ENCODE data around the gene MRPL54.
"Not testable (repeated sequence)": the region's sequence is repeated elsewhere in the genome, so short reads cannot be mapped to it uniquely, and the experiment has no call there.

The MRPL54 gene

DNA sequence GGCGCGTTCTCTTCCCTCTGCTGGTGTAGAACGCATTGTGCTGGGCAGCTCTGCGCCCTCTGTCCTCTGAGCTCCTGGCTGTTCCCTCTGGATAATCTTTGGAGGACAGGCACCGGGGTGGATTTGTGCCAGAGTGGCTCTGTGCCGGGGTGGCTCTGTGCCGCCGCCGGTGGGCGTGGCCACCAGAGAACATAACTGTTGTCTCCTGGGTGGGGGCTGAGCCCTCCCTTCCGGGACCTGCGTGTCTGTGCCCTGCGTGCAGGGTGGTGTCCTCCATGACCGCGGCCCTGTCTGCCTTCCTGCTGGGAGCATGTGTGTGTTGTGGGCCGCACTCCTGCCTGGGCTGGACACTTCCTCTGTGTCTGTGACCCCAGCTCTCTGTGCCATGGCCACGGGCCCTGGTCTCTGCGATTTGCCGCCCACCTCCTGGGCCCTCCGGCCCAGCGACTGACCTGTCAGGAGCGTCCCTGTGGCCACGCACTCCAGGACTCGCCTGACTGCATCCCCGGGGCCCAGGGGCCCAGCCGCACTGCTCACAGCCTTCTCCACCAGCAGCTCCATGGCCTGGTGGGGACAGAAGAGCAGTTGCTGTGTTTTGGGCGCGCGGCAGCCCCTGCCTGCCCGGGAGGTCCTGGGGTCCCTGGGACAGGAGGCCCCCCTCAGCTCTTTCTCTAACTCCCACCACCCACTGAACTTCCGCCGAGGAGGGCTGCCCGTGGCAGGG lies 46.1 kb downstream of the MRPL54 start:
- Histone ChIP-seq H3K4me1 (ENCODE audit: control insufficient read depth, insufficient read depth, low read length, poor library complexity, severe bottlenecking) (peaks cover 8% of the 10 kb centered on the region), H3K36me3 (ENCODE audit: control insufficient read depth, insufficient read depth, low read length) (no peaks in the 10 kb centered on the region), H3K27me3 (replicated peaks; ENCODE audit: control insufficient read depth, insufficient read depth, low read length, poor library complexity, severe bottlenecking) (no peaks in the 10 kb centered on the region), H3K9me3 (ENCODE audit: control insufficient read depth, low read length) (no peaks in the 10 kb centered on the region), H3K4me3 (ENCODE audit: insufficient read depth, low read depth, low read length, poor library complexity, severe bottlenecking) (no peak overlapping the region), H3K27ac (ENCODE audit: insufficient read depth, low read length, poor library complexity, severe bottlenecking) (no peak overlapping the region)
- no peak for DNase-seq

DNA sequence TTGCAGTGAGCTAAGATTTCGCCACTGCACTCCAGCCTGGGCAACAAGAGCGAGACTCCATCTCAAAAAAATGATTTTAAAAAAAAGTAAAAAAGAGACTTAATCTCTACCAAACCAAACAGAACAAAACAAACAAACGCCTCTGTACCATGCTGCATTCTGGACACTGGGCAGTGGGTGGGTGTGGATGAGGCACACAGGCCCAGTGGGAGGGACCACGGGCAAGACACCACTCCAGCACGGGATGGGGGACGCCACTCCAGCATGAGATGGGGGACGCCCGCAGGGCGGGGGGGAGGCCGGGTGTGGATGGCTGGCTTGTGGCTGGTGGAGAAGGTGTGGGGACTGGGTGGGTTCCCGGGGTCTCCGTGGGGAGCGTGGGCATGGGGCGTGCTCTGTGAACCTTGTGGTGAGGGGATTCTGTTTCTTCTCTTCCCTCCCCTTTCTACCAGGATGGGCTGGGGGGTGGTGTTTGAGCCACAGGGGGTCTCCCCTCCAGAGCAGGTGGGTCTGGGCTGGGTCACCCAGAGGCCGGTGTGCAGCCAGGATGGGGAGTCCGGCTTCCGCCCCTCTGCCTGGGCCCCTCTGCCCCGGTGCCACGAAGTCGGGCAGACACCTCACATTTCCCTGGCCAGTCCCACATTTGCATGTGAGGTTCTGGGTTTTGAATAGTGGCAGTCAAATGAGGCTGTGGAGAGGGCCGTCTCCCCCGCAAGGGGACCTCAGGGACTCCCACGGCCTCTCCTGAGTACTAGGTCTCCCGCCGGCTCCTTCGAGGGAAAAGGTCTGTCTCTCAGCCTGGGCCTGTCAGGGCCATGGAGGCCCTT lies 47.6 kb downstream of the MRPL54 start:
- H3K36me3 ChIP-seq (ENCODE audit: control insufficient read depth, insufficient read depth, low read length) = no peaks in the 10 kb centered on the region
- no peak for DNase-seq
- H3K4me1 ChIP-seq (ENCODE audit: control insufficient read depth, insufficient read depth, low read length, poor library complexity, severe bottlenecking) = peaks cover 14% of the 10 kb centered on the region
- H3K4me3 ChIP-seq (ENCODE audit: insufficient read depth, low read depth, low read length, poor library complexity, severe bottlenecking) = no peak overlapping the region
- peak overlapping the region; percentile 11 for H3K27ac ChIP-seq (ENCODE audit: insufficient read depth, low read length, poor library complexity, severe bottlenecking)
- no peaks in the 10 kb centered on the region for H3K27me3 ChIP-seq (replicated peaks; ENCODE audit: control insufficient read depth, insufficient read depth, low read length, poor library complexity, severe bottlenecking)
- H3K9me3 ChIP-seq (ENCODE audit: control insufficient read depth, low read length) = no peaks in the 10 kb centered on the region

DNA sequence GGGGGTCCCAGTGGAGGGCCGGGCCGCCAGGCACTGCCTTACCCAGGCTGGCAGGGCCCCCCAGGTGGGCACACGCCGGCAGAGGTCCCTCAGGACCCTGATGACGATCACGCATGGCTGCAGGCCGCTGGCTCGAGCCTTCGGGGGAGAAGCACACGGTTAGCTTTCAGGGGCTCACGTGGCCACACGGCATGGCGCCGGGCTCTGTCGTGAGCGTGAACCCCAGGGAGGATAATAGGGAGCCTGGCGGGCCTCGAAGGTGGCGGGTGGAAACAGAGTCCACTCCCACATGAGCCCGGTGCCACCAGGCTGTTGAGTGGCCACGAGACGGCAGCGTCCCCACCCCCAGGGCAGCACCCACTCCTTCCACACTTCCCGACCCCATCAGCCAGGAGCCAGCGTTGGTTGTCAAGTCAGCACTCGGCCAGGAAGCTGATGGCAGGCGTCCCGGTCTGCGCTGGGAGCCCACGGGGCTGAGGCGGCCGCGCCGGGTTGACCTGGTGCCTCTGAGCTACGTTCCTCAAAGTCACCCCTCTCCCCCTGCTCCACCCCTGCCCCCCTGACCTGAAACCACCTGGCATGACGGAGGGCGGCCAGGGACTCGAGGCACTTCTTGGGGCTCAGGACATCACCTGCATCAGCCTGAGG lies 48.4 kb downstream of the MRPL54 start:
- no peak for DNase-seq
- Histone ChIP-seq H3K27me3 (replicated peaks; ENCODE audit: control insufficient read depth, insufficient read depth, low read length, poor library complexity, severe bottlenecking) (no peaks in the 10 kb centered on the region), H3K36me3 (ENCODE audit: control insufficient read depth, insufficient read depth, low read length) (no peaks in the 10 kb centered on the region), H3K9me3 (ENCODE audit: control insufficient read depth, low read length) (no peaks in the 10 kb centered on the region), H3K4me1 (ENCODE audit: control insufficient read depth, insufficient read depth, low read length, poor library complexity, severe bottlenecking) (peaks cover 14% of the 10 kb centered on the region), H3K27ac (ENCODE audit: insufficient read depth, low read length, poor library complexity, severe bottlenecking) (peak overlapping the region; percentile 11), H3K4me3 (ENCODE audit: insufficient read depth, low read depth, low read length, poor library complexity, severe bottlenecking) (no peak overlapping the region)

DNA sequence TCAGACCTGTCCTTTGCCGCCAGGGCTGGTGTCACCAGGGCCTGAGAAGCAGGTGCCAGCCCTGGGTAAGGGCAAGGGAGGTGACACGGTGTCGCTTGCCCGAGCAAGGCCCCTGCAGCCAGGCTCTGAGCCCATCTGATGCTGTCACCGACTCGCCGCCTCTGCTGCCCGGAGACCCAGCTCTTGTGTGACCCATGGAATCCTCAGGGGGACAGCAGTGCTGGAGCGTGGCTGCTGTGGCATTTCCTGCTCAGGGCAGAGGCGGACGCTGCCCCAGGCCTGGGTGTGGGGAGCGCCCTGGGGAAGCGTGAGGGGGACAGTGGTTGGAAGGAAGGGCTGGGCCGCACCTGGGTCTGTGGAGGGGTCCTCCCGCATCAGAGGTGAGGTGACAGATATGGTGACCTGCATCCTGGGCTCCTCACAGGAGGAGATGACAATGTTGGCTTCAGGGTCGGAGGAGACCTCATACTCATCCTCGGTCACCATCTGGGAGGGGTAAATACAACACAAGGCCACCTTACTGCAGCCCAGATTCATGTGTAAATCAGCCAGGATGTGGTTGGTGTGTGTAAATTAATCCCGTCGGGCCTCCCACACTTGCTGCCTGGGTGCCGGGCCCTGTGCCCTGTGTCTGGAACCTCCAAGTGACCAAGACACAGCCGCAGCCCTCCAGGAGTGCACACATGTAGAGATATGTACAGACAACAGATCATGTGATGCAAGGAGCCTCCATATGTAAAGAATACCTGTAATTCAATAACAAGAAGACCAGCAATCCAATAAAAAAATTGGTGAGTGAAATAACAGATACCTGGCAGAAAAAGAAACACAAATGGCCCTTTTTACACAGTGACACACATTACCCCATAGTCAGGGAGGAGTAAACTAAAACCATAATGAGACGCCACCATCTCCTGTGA lies 51.3 kb downstream of the MRPL54 start:
- H3K9me3 ChIP-seq (ENCODE audit: control insufficient read depth, low read length) = no peaks in the 10 kb centered on the region
- DNase-seq = no peak
- H3K27ac ChIP-seq (ENCODE audit: insufficient read depth, low read length, poor library complexity, severe bottlenecking) = peak overlapping the region; percentile 45

DNA sequence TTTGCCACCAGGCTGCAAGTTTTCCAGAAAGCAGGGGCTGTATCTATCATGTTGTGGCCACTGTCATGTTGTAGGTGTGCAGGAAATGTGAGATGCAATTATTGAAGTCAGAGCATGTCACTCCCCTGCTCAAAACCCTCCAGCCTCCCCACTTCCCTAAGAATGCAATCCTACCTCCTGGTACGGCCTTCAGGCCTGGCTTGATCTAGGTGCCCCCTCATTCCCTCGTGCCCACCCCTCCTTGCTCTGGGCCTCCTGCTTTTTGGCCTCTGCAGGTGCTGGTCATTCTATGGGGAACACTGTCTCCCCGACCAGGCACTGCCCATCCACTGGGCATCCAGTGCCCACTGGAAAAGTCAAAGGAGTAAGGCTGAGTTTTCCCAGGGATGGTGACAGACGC lies 52.2 kb downstream of the MRPL54 start:
- H3K9me3 ChIP-seq (ENCODE audit: control insufficient read depth, low read length) = no peaks in the 10 kb centered on the region
- no peak overlapping the region for H3K4me3 ChIP-seq (ENCODE audit: insufficient read depth, low read depth, low read length, poor library complexity, severe bottlenecking)
- H3K27me3 ChIP-seq (replicated peaks; ENCODE audit: control insufficient read depth, insufficient read depth, low read length, poor library complexity, severe bottlenecking) = no peaks in the 10 kb centered on the region
- H3K27ac ChIP-seq (ENCODE audit: insufficient read depth, low read length, poor library complexity, severe bottlenecking) = no peak overlapping the region
- peaks cover 22% of the 10 kb centered on the region for H3K4me1 ChIP-seq (ENCODE audit: control insufficient read depth, insufficient read depth, low read length, poor library complexity, severe bottlenecking)
- no peak for DNase-seq
- no peaks in the 10 kb centered on the region for H3K36me3 ChIP-seq (ENCODE audit: control insufficient read depth, insufficient read depth, low read length)

More for the DNA sequence above, 51.3 kb downstream of the MRPL54 start:
- Histone ChIP-seq H3K4me1 (ENCODE audit: control insufficient read depth, insufficient read depth, low read length, poor library complexity, severe bottlenecking) (peaks cover 20% of the 10 kb centered on the region), H3K27me3 (replicated peaks; ENCODE audit: control insufficient read depth, insufficient read depth, low read length, poor library complexity, severe bottlenecking) (no peaks in the 10 kb centered on the region), H3K36me3 (ENCODE audit: control insufficient read depth, insufficient read depth, low read length) (no peaks in the 10 kb centered on the region), H3K4me3 (ENCODE audit: insufficient read depth, low read depth, low read length, poor library complexity, severe bottlenecking) (no peak overlapping the region)

DNA sequence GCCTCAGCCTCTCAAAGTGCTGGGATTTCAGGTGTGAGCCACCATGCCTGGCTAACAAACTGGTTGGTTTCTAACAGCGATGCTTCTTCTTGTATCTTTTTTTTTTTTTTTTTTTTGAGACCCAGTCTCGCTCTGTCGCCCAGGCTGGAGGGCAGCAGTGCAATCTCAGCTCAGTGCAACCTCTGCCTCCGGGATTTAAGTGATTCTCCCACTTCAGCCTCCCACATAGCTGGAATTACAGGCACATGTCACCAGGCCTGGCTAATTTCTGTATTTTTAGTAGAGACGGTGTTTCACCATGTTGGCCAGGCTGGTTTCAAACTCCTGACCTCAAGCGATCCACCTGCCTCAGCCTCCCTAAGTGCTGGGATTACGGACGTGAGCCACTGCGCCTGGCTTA lies 53.7 kb downstream of the MRPL54 start:
- DNase-seq; H3K27me3 ChIP-seq (replicated peaks; ENCODE audit: control insufficient read depth, insufficient read depth, low read length, poor library complexity, severe bottlenecking); H3K4me3 ChIP-seq (ENCODE audit: insufficient read depth, low read depth, low read length, poor library complexity, severe bottlenecking); H3K36me3 ChIP-seq (ENCODE audit: control insufficient read depth, insufficient read depth, low read length); H3K9me3 ChIP-seq (ENCODE audit: control insufficient read depth, low read length); H3K27ac ChIP-seq (ENCODE audit: insufficient read depth, low read length, poor library complexity, severe bottlenecking): not testable (repeated sequence)
- H3K4me1 ChIP-seq (ENCODE audit: control insufficient read depth, insufficient read depth, low read length, poor library complexity, severe bottlenecking) = peaks cover 22% of the 10 kb centered on the region

DNA sequence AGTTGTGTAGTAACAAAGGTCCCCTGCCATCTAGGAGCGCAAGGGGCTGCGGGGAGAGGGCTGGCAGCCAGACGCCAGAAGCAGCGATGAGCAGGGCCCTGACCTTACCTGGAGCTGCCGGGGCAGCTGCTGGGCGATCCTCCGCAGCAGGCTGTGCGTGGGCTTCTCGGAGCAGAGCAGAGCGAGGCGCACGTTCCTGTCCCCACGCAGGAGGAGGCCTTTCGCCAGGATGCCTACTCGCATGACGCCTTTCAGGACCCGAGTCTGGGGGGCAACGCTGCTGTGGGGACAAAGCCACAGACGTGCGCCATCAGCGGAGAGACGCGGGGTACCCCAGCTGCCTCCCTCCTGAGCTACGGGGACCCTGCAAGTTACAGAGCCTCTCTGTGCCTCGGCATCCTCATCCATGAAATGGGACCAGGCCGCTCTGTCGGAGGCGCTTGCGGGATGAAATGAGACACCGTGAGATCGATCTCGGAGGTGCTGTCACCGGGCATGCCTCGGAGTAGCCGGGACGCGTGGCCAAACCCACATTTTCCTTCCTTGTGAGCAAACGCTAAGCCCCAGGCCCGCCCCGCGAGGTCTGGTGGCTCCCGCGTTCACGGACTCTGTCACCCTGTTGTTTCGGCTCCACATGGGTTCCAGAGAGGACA lies 54.2 kb downstream of the MRPL54 start:
- peaks cover 24% of the 10 kb centered on the region for H3K4me1 ChIP-seq (ENCODE audit: control insufficient read depth, insufficient read depth, low read length, poor library complexity, severe bottlenecking)

More for the DNA sequence above, 54.2 kb downstream of the MRPL54 start:
- H3K27me3 ChIP-seq (replicated peaks; ENCODE audit: control insufficient read depth, insufficient read depth, low read length, poor library complexity, severe bottlenecking) = no peaks in the 10 kb centered on the region
- no peak for DNase-seq
- no peak overlapping the region for H3K4me3 ChIP-seq (ENCODE audit: insufficient read depth, low read depth, low read length, poor library complexity, severe bottlenecking)
- H3K9me3 ChIP-seq (ENCODE audit: control insufficient read depth, low read length) = no peaks in the 10 kb centered on the region
- no peak overlapping the region for H3K27ac ChIP-seq (ENCODE audit: insufficient read depth, low read length, poor library complexity, severe bottlenecking)
- no peaks in the 10 kb centered on the region for H3K36me3 ChIP-seq (ENCODE audit: control insufficient read depth, insufficient read depth, low read length)

All from effector memory CD4-positive, alpha-beta T cell (primary cell).